ENCODE data around the gene IQCN.

- TF ChIP-seq, protein P1, sequence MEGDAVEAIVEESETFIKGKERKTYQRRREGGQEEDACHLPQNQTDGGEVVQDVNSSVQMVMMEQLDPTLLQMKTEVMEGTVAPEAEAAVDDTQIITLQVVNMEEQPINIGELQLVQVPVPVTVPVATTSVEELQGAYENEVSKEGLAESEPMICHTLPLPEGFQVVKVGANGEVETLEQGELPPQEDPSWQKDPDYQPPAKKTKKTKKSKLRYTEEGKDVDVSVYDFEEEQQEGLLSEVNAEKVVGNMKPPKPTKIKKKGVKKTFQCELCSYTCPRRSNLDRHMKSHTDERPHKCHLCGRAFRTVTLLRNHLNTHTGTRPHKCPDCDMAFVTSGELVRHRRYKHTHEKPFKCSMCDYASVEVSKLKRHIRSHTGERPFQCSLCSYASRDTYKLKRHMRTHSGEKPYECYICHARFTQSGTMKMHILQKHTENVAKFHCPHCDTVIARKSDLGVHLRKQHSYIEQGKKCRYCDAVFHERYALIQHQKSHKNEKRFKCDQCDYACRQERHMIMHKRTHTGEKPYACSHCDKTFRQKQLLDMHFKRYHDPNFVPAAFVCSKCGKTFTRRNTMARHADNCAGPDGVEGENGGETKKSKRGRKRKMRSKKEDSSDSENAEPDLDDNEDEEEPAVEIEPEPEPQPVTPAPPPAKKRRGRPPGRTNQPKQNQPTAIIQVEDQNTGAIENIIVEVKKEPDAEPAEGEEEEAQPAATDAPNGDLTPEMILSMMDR (conservative IDR thresholded peaks at IDR 0.05; ENCODE audit: low read length) = peak; percentile 65
- no peak for TF ChIP-seq EZH2phosphoT487 (IDR thresholded peaks at IDR 0.05; ENCODE audit: borderline replicate concordance, low read depth, low read length)
Measured at GRCh38 chr19:18322759-18323460, 48.7 kb upstream of the IQCN start, which contains the start of gene LSM4.
